HG02642 (cell line): ENCODE results near the gene PKHD1.

Experiments
- ATAC-seq: cut with Tn5 transposase; IDR thresholded peaks from one replicate; pipeline ENCODE4 v1.9.1; 2021; ENCODE audit warnings: mild to moderate bottlenecking; ENCODE audit not compliant: unreplicated experiment, poor library complexity

Gene PKHD1

DNA sequence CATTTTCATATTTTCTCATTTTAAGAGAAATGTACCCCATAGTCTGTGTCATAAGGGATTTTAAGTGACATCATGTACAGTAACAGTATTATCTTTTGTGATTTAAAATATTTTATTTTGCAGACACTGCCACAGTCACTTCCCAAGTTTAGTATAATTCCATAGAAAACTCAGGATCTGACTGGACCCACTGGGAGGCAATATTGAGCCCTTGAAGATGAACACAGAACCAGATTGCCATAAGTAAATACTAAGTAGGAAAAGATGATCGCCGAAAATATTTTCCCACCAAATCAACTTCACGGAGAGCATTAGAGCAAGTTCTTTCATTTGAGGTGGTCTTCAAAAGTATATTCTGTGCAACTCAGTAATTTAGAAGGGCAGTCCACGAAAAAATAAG is 17.6 kb upstream of the PKHD1 start:
- ATAC-seq: no peak

DNA sequence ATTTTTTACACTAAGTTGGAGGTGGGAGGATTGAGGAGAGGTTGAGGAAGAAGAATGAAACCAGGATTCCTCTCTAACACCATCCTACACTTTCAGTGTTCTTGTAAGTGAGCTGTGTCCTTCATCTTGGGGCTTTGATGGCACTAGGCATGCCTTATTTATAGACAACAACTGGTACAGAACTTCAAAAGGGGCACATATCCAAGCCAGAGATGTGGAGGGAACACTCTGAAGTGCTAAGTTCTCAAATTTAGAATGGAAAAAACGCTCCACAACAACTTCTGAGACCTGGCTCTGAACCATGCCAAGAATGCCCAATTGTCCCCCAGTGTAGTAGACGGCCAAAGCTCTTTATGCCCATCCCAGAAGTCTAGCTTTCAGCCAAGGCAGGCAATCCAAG is 16.2 kb upstream of the PKHD1 start:
- no peak for ATAC-seq

- ATAC-seq: no peak
Observed at GRCh38 chr6:52102405-52102804, 15.0 kb upstream of the PKHD1 start.

GRCh38 chr6:52098721-52099120 is 11.3 kb upstream of the PKHD1 start:
- no peak for ATAC-seq

GRCh38 chr6:52089758-52090348 is 2.4 kb upstream of the PKHD1 start:
- no peak for ATAC-seq

DNA sequence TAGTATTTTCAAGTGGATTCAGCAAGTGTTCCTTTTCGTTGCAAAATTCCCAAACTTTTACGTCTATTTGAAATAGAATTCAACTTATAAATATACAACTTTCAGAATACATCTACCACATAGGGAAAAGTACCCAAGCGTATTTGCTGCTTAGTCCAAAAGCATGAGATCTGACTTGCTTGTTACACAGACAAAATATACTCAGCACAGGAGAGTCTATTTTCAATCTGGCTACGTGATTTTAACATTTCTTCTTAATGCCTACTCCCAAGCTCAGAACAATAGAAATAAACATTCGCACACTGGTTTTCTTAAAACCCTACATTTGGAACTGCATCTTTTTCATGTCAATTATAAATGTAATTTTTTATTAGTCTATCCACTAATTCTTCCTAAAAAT is 672 bp downstream of the PKHD1 start:
- no peak for ATAC-seq

- ATAC-seq: no peak
Observed at GRCh38 chr6:52081237-52081636, 6.2 kb downstream of the PKHD1 start.

DNA sequence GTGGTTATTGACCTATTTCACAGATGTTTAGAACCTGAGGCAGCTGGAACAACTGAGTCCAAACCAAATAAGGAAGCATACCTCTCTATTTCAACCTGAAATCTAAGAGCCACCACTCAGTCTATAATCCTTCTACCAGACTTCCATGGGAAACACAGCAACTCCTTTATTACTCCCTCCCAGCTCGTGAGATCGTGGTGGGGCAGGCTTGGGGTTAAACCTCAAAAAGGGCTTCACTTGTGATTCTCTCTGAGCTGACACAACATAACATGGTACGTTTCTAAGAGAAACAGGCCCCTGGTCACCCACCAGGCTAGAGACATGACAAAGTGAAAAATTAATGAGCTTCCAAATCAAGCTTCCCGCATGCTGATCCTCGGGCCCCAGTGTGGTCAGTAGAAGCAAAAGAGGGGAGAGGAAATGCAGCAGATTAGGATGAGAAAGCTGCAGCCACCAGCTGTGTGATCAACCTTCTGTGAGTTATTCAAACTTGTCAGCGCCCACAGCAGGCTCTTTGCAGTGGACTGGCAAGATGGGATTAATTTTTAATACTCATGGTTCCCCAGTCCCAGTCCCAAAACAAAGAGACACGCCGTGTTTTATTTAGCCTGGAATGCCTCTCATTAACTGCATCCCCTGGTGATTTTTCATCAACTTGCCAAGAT is 9.3 kb downstream of the PKHD1 start:
- no peak for ATAC-seq

DNA sequence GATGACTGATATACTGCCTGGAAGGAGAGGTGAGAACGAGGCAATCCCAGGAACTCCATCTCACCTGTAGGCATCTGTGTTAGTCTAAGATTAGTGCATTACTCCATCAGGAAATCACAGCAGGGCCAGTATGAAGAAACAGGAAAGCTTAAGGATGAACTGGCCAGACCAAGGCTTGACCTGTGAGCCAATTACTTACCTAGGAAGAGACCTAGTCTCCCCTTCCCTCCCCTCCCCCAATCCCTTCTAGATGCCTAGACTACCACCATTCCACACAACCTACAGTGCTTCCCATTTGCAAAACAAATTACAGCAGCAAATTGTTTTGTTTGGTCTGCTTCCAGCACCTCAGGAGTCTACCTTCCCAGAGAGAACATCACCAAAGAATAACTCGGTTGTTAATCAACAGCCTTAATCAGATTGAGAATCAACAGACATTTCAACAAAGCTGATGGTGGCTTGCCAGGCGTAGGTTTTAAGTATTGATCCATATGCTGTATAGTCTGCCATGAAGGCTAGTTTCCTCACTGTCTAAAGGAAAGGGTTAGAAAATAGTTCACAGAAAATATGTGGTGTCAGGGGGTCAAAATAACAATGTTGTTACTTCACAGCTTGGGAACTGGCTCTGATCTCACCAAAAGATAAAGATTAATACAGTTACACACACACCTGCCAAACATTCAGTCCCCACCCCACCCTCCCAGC is 10.1 kb downstream of the PKHD1 start:
- no peak for ATAC-seq

- ATAC-seq: no peak
Observed at GRCh38 chr6:52076791-52077179, 10.6 kb downstream of the PKHD1 start.

GRCh38 chr6:52074716-52075115 is 12.7 kb downstream of the PKHD1 start:
- ATAC-seq: no peak

DNA sequence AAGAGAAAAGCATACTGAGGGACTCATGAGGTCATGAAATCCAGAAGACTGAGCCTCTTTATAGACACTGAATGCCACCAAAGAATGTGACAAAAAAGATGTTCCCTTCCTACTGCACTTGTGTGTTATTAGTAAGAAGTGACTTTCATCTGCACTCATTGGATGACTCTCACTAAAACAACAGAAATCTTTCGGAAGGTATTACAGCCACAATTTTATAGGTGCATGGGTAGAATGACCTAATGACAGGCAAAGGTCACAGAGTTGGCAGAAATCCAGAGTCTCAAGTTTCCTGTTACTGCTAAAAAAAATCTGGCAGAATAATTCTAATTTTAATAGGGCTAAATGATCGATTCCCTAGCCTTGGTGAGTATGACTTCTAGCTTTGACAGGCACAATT is 13.3 kb downstream of the PKHD1 start:
- no peak for ATAC-seq

GRCh38 chr6:52065621-52066020 is 21.8 kb downstream of the PKHD1 start:
- ATAC-seq: no peak

- peak; percentile 99 for ATAC-seq
Observed at GRCh38 chr6:52063584-52064344, 23.6 kb downstream of the PKHD1 start.

- ATAC-seq: no peak
Observed at GRCh38 chr6:52061481-52061880, 25.9 kb downstream of the PKHD1 start.

GRCh38 chr6:52059821-52060220 is 27.6 kb downstream of the PKHD1 start:
- ATAC-seq: no peak

GRCh38 chr6:52055451-52055850 is 32.0 kb downstream of the PKHD1 start:
- ATAC-seq: no peak

GRCh38 chr6:52053038-52053695 is 34.2 kb downstream of the PKHD1 start:
- no peak for ATAC-seq

GRCh38 chr6:52050051-52050405 is 37.4 kb downstream of the PKHD1 start:
- no peak for ATAC-seq

- ATAC-seq: peak; percentile 47
Observed at GRCh38 chr6:52049252-52050050, 38.0 kb downstream of the PKHD1 start.
